Astrocyte (in vitro differentiated cells and primary cell): ENCODE measurements around the gene NR4A2. TPM values are rescaled to one million over a fixed set of nuclear protein-coding genes. Genes with fewer than 3 reads are reported as not detected.

Source experiments
- DNase-seq: peaks from one replicate; pipeline ENCODE4 v3.0.0-alpha.2; 2010; ENCODE audit warnings: low read depth
- FAIRE-seq: peaks from 2 replicates; lab custom pipeline; 2011; peaks lifted over from hg19 to GRCh38; lab: Jason Lieb, UNC
- H2AFZ ChIP-seq: 2 replicates; pipeline ENCODE4 v1.6.0; 2012; ENCODE audit warnings: low read depth, low read length, inconsistent platforms
- H3K27ac ChIP-seq: 2 replicates; pipeline ENCODE4 v1.5.1; 2011; ENCODE audit warnings: low read depth, low read length, inconsistent platforms
- H3K27me3 ChIP-seq: 2 replicates; pipeline ENCODE4 v1.6.0; 2011; ENCODE audit warnings: low read length, inconsistent platforms; ENCODE audit not compliant: insufficient read depth
- H3K36me3 ChIP-seq: 2 replicates; pipeline ENCODE4 v1.5.1; 2011; ENCODE audit warnings: low read length, inconsistent platforms; ENCODE audit not compliant: insufficient read depth
- H3K4me1 ChIP-seq: 2 replicates; pipeline ENCODE4 v1.5.1; 2011; ENCODE audit warnings: low read length, inconsistent platforms; ENCODE audit not compliant: insufficient read depth
- H3K4me2 ChIP-seq: 2 replicates; pipeline ENCODE4 v1.6.0; 2012; ENCODE audit warnings: low read length, inconsistent platforms
- H3K4me3 ChIP-seq: 2 replicates; pipeline ENCODE4 v1.5.1; 2011; ENCODE audit warnings: low read depth, mild to moderate bottlenecking, low read length, inconsistent platforms; ENCODE audit not compliant: insufficient read depth
- H3K79me2 ChIP-seq: 2 replicates; pipeline ENCODE4 v1.6.0; 2012; ENCODE audit warnings: mild to moderate bottlenecking, low read length, inconsistent platforms; ENCODE audit not compliant: insufficient read depth
- H3K9ac ChIP-seq: 2 replicates; pipeline ENCODE4 v1.6.0; 2012; ENCODE audit warnings: mild to moderate bottlenecking, low read length, inconsistent platforms
- H3K9me3 ChIP-seq: 2 replicates; pipeline ENCODE4 v1.5.1; 2012; ENCODE audit warnings: low read depth, mild to moderate bottlenecking, low read length, inconsistent platforms; ENCODE audit not compliant: insufficient read depth
- H4K20me1 ChIP-seq: 2 replicates; pipeline ENCODE4 v1.6.0; 2012; ENCODE audit warnings: low read length, inconsistent platforms; ENCODE audit not compliant: insufficient read depth
- H3K27ac Mint-ChIP-seq: one replicate; pipeline ENCODE4 v1.8.0; 2021; ENCODE audit warnings: mild to moderate bottlenecking, mixed read lengths; ENCODE audit not compliant: unreplicated experiment
- H3K27me3 Mint-ChIP-seq: one replicate; pipeline ENCODE4 v1.8.0; 2021; ENCODE audit warnings: low read depth, mixed read lengths; ENCODE audit not compliant: unreplicated experiment
- H3K36me3 Mint-ChIP-seq: one replicate; pipeline ENCODE4 v1.8.0; 2021; ENCODE audit warnings: low read depth, mixed read lengths; ENCODE audit not compliant: unreplicated experiment
- H3K4me1 Mint-ChIP-seq: one replicate; pipeline ENCODE4 v1.8.0; 2021; ENCODE audit warnings: low read depth, mixed read lengths; ENCODE audit not compliant: unreplicated experiment
- H3K4me3 Mint-ChIP-seq: one replicate; pipeline ENCODE4 v1.8.0; 2021; ENCODE audit warnings: mild to moderate bottlenecking, moderate library complexity, mixed read lengths; ENCODE audit not compliant: unreplicated experiment
- H3K9me3 Mint-ChIP-seq: one replicate; pipeline ENCODE4 v1.8.0; 2021; ENCODE audit warnings: mild to moderate bottlenecking, mixed read lengths; ENCODE audit not compliant: unreplicated experiment
- EZH2 ChIP-seq: IDR thresholded peaks from 2 replicates; pipeline ENCODE4 v1.6.1; 2012; ENCODE audit warnings: mild to moderate bottlenecking, low read length, inconsistent platforms; ENCODE audit not compliant: insufficient read depth
- total RNA-seq: library from RNA; stranded (reverse); gene quantifications from 2 replicates; pipeline ENCODE4 v1.2.1, GENCODE V29; 2021
- TF ChIP-seq, protein P1 (sequence below): IDR thresholded peaks from 2 replicates; pipeline ENCODE4 v1.5.1; 2011; ENCODE audit warnings: low read depth, mild to moderate bottlenecking, inconsistent platforms, low read length, moderate library complexity; ENCODE audit not compliant: insufficient read depth

Gene NR4A2
- total RNA-seq, 1 donor from 2014 or later, result 1.3 TPM

DNA sequence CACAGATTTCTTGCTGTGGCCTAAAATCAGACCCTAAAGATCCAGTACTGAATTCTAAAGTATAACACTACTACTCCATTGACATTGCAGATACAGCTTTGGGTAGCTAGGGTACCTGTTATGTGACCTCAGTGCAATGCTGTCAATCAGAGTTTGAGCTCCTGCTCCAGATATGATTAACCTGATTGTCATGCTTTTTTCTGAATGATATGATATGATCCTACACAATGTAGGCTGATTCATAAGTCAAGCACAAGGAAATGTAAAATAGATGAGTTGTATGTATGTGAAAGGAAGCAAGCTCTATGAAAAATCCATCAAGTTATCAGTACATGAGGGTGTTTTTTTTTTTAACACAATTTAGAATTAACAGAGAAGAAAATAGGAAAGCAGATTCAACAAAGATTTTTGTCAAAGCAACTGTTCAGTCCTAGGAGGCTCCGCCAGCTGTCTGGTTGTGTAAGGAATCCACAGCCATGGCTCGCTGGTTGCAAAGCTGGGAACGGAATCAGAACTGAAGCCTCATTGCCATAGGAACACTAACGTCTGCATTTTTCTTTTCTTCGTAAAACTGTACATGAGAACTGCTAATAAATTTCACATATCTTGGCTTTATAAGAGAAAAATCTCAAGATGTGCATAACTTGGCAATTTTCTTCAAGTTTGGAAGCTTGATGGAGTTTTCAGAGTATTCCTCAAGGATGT lies 52.9 kb downstream of the NR4A2 start:
- H3K9ac ChIP-seq, result no peak overlapping the region
- no peak overlapping the region for H3K4me2 ChIP-seq
- no peaks in the 10 kb centered on the region for H3K4me1 ChIP-seq
- Mint-ChIP-seq H3K27me3 (no peaks in the 10 kb centered on the region), H3K36me3 (no peaks in the 10 kb centered on the region), H3K9me3 (peaks cover 1% of the 10 kb centered on the region), H3K4me1 (no peaks in the 10 kb centered on the region), H3K27ac (no peak overlapping the region), H3K4me3 (no peak overlapping the region)
- no peak overlapping the region for H3K27ac ChIP-seq
- no peaks in the 10 kb centered on the region for H3K79me2 ChIP-seq
- no peaks in the 10 kb centered on the region for H3K36me3 ChIP-seq
- H3K9me3 ChIP-seq, result no peaks in the 10 kb centered on the region
- H4K20me1 ChIP-seq, result no peaks in the 10 kb centered on the region
- DNase-seq (no peak), FAIRE-seq (no peak)
- no peaks in the 10 kb centered on the region for H3K27me3 ChIP-seq
- TF ChIP-seq, protein P1, sequence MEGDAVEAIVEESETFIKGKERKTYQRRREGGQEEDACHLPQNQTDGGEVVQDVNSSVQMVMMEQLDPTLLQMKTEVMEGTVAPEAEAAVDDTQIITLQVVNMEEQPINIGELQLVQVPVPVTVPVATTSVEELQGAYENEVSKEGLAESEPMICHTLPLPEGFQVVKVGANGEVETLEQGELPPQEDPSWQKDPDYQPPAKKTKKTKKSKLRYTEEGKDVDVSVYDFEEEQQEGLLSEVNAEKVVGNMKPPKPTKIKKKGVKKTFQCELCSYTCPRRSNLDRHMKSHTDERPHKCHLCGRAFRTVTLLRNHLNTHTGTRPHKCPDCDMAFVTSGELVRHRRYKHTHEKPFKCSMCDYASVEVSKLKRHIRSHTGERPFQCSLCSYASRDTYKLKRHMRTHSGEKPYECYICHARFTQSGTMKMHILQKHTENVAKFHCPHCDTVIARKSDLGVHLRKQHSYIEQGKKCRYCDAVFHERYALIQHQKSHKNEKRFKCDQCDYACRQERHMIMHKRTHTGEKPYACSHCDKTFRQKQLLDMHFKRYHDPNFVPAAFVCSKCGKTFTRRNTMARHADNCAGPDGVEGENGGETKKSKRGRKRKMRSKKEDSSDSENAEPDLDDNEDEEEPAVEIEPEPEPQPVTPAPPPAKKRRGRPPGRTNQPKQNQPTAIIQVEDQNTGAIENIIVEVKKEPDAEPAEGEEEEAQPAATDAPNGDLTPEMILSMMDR, result no peak
- TF ChIP-seq EZH2, result no peak
- H2AFZ ChIP-seq, result no peak overlapping the region
- H3K4me3 ChIP-seq, result no peak overlapping the region

Other genes with a start within 250 kb of the NR4A2 start
- 27.5 and 29.0 TPM in 2 replicates for gene GPD2, start 103.7 kb upstream of the NR4A2 start, total RNA-seq